SK-N-DZ (cell line): Measurements from ENCODE around the gene HMCES.
"Not testable (repeated sequence)": the region's sequence is repeated elsewhere in the genome, so short reads cannot be mapped to it uniquely, and the experiment has no call there.

ENCODE experiments used
- DNase-seq: peaks from one replicate; pipeline ENCODE4 v3.0.0-alpha.2; 2015; ENCODE audit warnings: low spot score
- small RNA-seq, 2 experiments: library from RNA; depleted of rRNA; stranded (forward); fragments of <200 nt; gene quantifications; one replicate each; pipeline ENCODE3, GENCODE V24; 2014

HMCES gene

GRCh38 chr3:129345971-129346370 lies 67.3 kb downstream of the HMCES start:
- no peak for DNase-seq

- peak; percentile 32 for DNase-seq
These were observed 68.2 kb downstream of the HMCES start for GRCh38 chr3:129346695-129347457.

GRCh38 chr3:129347458-129347845 lies 68.8 kb downstream of the HMCES start:
- no peak for DNase-seq

GRCh38 chr3:129348734-129349133 lies 70.1 kb downstream of the HMCES start:
- no peak for DNase-seq

- DNase-seq = not testable (repeated sequence)
These were observed 70.5 kb downstream of the HMCES start for GRCh38 chr3:129349169-129349568.

- no peak for DNase-seq
These were observed 71.1 kb downstream of the HMCES start for GRCh38 chr3:129349791-129350190.

GRCh38 chr3:129352045-129352444 lies 73.4 kb downstream of the HMCES start:
- DNase-seq = no peak

GRCh38 chr3:129352650-129353588 lies 74.2 kb downstream of the HMCES start:
- DNase-seq = no peak

GRCh38 chr3:129353589-129353941 lies 74.9 kb downstream of the HMCES start:
- no peak for DNase-seq

Small RNA genes lying within 50 kb of the gene (small RNA-seq; reads per million reads assigned to genes)
- gene MIR6826 = 0 reads per million in 2 experiments
